GM13976 (cell line): ENCODE data around the gene MICALL2.

Experiments used
- DNase-seq: peaks from one replicate; pipeline ENCODE4 v3.0.0; 2012; ENCODE audit warnings: low spot score
- in situ Hi-C: fragments of 300-500 bp; cut with MboI; formaldehyde crosslinking; loops from one replicate; pipeline ENCODE4 v1.12.0; 2022; ENCODE audit warnings: low sequenced_read_pairs, mixed read lengths, inconsistent platforms; ENCODE audit not compliant: unreplicated experiment
- TF ChIP-seq, protein P1 (sequence below): IDR thresholded peaks from 2 replicates; pipeline ENCODE4 v1.5.1; 2012; ENCODE audit warnings: borderline replicate concordance, mild to moderate bottlenecking; ENCODE audit not compliant: insufficient read depth; ENCODE audit errors: extremely low read depth, missing control alignments, control extremely low read depth

MICALL2 gene

DNA sequence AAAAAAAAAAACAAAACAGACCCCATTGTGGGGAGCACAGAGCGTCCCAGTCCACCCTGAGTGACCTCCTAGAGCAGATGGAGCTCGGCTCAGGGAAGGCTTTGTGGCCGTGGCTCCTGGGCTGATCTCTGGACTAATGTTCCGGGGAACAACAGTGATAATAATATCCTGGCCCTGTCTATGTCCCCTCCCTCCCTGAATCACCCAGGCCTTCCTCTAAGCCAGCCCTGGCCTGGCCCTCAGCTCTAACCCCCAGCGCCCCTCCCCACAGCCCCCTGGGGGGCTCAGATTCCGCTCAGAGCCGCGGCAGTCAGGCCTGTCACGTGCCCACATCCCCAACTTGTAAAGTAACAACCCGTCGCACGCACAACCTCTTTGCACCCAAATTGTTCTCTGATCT lies 48.3 kb downstream of the MICALL2 start:
- no peak for DNase-seq
- TF ChIP-seq, protein P1, sequence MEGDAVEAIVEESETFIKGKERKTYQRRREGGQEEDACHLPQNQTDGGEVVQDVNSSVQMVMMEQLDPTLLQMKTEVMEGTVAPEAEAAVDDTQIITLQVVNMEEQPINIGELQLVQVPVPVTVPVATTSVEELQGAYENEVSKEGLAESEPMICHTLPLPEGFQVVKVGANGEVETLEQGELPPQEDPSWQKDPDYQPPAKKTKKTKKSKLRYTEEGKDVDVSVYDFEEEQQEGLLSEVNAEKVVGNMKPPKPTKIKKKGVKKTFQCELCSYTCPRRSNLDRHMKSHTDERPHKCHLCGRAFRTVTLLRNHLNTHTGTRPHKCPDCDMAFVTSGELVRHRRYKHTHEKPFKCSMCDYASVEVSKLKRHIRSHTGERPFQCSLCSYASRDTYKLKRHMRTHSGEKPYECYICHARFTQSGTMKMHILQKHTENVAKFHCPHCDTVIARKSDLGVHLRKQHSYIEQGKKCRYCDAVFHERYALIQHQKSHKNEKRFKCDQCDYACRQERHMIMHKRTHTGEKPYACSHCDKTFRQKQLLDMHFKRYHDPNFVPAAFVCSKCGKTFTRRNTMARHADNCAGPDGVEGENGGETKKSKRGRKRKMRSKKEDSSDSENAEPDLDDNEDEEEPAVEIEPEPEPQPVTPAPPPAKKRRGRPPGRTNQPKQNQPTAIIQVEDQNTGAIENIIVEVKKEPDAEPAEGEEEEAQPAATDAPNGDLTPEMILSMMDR = no peak
- in situ Hi-C loops = no loop called here

DNA sequence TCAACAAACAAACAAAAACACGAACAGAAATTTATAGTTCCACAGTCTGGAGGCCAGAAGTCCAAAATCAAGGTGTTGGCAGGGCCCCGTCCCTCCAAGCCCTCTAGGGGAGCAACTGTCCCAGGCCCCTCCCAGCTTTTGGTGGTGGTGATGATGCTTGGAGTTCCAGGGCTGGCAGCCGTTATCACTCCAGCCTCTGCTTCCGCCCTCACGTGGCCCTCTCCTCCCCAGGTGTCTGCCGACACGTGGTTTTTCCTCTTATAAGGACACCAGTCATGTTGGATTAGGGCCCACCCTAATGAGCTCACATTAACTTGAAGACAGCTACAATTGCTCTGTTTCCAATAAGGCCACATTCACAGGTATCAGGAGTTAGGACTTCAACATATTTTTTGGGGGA lies 49.7 kb downstream of the MICALL2 start:
- no peak for DNase-seq
- in situ Hi-C loops = no loop called here
- TF ChIP-seq, protein P1 = no peak

DNA sequence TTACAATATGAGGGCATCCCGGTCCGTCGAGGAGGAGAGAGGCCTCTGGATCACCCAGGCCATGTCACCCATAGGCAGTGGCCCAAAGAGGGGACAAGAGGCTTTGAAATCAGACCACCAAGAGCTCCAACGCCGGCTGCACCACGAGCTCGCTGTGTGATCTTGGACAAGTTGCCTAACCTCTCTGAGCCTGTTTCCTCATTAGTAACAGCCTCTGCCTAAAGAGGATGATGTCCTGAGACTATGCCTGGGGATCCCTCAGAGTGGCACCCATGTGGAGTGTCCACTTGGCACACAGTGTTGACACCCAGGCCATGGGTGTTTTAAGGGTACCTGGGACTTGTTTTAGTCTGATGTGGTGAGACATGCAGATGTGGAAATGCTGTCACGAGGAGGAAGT lies 50.8 kb downstream of the MICALL2 start:
- DNase-seq = no peak
- in situ Hi-C loops = no loop called here
- TF ChIP-seq, protein P1 = no peak

DNA sequence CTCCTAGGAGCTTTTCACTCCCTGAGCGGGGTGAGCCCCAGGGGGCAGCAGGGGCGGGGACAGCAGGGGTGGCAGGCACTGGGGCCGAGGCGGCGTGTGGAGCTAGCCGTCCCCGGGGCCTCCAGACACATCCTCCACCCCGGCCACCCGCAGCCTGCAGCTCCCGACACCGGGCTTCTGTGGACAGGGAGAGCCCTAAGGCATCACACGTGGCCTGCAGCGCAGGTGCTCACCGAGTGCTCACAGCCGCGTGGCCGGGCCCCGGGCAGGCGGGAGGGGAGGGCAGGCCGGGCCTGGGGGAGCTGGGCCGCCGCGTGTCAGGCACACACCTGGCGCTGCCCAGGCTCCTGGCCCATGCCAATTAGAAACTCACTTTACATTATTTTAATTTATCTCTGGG lies 51.4 kb downstream of the MICALL2 start:
- TF ChIP-seq, protein P1 = no peak
- DNase-seq = no peak
- in situ Hi-C loops = no loop called here

DNA sequence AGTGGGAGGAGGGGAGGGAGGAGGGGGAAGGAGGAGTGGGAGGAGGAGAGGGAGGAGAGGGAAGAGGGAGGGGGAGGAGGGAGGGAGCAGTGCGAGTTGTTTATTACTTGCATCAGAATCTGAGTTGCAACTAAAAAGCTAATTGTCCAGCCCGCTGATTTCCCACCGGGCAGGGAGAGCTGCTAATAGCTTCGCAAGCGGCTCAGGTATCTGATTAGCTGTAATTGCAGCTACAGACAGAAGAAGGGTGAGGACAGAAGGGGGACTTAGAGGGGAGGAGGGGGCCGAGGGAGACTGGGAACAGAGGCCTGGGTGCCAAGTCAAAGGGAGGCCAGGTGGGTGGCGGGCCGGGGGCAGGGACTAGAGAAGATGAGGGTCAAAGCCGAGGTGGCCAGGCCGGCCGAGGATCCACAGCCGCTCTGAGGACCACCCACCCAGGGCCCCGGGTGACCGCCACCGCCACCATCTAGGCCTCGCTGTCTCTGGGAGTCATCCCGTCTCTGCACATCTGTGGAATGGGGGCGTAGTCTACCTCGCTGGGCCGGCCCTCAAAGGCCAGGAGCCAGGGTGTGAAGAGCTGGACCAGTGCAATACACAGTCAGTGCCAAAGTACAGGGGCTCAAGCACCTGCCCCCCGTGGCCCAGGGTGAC lies 54.2 kb downstream of the MICALL2 start:
- no peak for DNase-seq
- TF ChIP-seq, protein P1 = no peak
- in situ Hi-C loops = no loop called here

DNA sequence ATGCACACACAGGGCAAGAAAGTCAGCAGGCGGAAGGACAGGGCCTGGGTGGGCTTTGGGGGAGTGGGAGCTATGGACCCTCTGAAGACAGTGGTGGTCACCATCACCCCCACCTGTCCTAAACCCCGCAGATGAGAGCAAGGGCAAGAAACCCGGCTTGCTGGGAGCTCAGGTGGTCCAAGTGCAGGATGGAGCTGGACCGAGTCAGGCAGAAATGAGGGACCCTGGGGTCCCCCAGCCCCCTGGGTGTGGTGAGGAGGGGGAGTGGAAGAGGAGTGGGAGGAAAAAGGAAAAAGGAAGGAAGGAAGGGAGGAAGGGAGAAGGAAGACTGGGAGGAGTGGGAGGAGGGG lies 54.8 kb downstream of the MICALL2 start:
- TF ChIP-seq, protein P1 = no peak
- in situ Hi-C loops = no loop called here
- no peak for DNase-seq

DNA sequence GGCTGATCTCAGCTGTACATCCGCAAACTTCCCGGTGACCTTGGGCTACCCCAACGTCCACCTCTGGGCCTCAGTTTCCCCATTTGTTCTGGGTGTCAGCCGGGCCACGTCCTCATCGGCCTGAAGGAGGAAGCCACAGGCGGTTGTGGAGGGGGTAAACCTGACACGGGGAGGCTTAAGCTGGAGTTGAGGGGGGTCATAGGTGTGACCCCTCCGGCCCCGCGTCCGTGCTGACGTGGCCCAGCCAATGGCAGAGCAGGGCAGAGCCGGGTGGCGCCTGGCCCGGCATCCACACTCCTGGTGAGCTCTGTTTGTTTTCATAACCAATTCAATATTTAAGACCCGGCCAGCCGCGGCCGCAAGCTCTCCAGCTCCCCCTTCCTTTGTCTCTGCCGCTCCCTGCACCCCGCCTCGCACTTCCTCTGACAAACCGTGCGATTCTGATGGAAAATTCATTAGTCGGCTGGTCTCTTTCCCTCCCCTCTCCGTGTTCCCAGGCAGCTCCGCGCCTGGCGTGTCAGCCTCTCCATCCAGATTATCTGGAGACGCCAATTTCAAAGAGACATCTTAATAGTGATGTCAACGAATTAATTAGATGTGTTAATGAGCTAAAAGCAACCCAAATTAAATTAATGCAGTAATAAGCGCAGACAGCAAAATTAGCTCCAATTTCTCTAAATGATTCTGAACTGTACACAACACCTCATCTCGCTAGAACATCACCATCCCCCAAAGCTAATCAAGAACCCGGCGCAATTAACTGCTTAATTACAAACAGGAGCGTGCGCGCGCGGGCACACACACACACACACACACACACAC lies 55.4 kb downstream of the MICALL2 start:
- TF ChIP-seq, protein P1 = no peak
- DNase-seq = no peak
- in situ Hi-C loops = no loop called here
